ENCODE data around the gene EDARADD.

DNA sequence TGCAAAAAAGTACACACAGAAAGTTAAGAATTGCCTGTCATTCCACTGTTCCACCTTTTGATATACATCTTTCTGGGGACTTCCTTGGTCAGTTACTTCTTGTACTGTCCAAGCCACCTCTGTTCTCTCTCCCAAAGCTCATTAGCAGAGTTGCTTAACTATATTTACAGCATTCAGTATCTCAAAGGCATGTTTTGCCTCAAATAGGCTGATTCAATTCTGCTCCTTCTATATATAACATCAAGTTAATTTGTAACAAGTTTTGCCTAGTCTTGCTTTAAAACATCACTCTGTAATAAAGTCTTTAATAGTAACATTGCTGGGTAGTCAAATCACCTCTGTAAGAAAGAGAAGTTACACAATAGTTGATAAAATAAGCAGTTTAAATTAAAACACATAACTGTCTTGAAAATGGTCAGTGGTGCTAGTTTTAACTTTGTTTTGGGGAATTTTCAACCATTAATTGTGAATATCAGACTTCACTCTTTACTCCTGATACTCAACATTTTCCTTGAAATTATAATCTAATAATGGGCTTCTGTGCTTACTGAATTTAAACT lies 35.7 kb downstream of the EDARADD start:
- TF ChIP-seq SUZ12 (IDR thresholded peaks at IDR 0.05; ENCODE audit: extremely low read depth, insufficient read depth, insufficient read length) = no peak
- TF ChIP-seq YY1 (IDR thresholded peaks at IDR 0.05; ENCODE audit: insufficient read depth, insufficient read length) = no peak

Measured in NT2/D1 (cell line).